GM19023 (cell line): Measurements from ENCODE around the gene C1QC.

Experiments used
- ATAC-seq: cut with Tn5 transposase; IDR thresholded peaks from one replicate; pipeline ENCODE4 v1.9.1; 2021; ENCODE audit warnings: mild to moderate bottlenecking, moderate library complexity; ENCODE audit not compliant: unreplicated experiment

The C1QC gene

DNA sequence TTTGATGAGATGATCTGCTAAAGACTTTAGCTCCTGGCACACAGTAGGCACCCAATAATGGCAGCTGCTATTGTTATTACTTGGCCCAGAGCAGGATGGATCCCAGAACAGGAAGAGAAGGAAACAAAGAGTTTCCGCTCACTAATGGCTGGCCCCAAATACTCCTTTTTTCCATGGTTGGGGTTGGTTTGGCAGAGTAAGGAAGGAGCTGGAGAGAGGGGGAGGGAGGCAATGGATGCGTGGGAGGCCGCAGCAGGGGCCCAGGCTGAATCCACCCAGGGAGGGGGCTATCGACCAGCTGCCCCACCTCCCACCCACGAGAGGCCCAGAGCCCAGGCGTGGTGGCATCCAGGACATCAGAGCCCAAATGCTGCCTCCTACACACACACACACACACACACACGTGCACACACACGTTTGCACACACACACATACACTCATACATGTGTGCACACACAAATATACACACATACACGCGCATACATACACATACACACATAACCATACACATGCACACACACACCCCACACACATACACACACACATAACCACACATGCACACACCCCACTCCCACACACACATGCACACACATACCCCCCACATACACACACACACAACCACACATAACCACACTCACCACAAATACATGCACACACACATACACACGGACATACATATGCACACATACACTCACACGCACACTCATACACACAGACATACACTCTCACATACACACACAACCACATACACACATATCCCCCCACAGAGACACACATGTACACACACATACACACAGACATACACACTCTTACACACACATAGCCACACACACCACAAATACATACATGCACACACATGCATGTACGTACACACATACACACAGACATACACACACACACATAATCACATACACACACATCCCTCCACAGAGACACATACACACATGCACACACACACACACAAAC is 34.8 kb downstream of the C1QC start:
- no peak for ATAC-seq

DNA sequence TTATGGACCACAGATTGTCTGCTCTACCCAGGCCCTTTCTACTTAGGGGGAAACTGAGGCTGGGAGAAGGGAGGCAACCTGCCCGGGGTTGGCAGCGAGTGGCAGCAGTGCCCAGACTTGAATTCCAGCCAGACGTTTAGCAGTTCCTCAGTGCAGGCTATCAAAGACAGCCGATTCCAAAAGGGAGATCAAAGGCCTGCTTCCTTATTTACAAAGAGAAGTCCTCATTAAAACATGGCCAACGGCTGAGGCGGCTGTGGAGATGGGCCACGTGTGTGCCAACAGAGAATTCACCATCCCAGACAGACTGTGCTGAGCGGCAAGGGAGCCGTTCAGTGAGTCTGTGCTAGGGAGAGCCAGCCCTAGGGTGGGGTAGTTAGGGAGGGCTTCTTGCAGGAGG is 37.3 kb downstream of the C1QC start:
- no peak for ATAC-seq

DNA sequence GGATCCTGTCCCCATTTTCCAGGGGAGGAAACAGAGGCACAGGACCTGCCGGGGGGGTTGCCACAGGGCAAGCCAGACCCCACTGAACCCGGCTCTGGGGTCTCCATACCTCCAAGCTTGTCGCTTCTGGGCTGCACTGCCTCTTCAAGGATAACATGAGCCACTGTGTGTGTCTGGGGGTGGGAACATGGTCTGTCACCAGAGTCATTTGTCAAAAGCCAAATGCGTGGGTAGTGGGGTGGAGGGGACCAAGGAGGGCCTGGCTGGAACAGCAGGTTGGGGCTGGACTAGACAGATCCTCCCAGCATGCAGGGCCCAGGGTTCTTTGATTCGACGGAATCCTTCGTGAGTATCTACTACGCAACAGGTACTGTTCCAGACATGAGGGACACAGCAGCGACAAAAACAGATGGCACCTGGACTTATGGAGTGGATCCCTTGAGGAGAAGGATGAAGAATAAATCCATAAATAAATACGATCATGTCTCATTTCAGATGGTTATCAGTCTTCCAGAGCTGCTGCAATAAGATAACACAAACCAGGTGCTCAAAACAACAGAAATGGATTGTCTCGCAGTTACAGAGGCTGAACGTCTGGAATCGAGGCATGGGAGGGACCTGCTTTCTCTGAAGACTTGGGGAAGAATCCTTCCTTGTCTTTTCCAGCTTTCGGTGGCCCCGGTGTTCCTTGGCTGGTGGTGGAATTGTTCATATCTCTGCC is 38.3 kb downstream of the C1QC start:
- ATAC-seq: no peak

DNA sequence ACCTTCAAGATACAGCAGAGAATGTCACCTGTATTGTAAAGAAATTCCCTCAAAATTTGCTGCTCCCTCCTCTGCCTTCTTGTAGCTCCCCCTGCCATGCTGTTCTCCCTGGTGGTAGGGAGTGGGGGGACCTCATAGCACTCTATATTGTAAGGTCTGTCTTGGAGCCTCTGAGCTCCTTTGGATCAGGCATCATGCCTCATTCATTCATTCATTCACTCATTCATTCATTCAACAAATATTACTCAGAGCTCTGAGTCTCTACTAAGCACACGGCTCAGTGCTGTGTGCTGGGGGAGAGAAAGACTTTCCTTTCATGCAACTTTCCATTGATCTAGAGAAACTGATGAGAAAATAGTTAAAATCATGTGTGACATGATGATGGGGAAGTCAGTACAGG is 40.1 kb downstream of the C1QC start:
- no peak for ATAC-seq

DNA sequence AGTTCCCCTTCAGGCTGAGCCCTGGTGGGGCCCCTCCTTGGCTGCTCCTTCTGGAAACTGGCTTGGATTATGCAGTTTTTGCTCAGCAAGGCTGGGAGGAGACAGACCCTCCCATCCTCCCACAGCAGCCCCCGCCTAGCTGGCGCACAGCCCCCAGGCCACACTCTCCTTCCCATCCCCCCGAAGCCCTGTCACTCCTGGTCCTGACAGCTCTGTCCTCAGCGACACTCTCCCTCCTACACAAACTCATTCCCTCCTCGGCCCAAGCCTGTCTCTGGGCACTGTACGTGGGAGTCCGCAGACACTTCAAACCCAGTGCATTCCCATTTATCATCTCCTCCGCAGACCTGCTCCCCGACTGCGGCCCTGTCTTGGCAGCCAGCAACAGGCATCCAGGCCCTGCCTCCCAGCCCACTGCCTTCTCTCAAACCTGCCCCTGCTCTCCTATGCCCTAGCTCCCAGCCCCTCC is 42.2 kb downstream of the C1QC start:
- no peak for ATAC-seq

DNA sequence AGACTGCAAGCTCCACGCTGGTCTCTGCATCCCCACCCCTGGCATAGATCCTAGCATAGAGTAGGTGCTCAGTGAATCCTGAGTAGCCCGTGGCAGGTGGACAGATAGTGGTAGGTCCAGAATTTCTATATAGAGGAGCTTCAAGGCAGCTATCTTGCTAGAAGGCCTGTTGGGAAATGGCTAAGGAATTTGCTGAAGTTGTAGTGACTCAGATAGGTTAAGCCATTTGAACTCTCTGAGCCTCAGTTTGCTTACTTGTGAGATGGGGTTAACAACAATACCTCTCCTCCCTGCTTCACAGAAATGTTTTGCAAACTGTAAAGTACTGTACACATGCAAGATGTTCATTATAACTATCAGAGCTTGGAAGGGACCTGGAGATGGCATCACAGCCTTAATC is 43.8 kb downstream of the C1QC start:
- no peak for ATAC-seq

DNA sequence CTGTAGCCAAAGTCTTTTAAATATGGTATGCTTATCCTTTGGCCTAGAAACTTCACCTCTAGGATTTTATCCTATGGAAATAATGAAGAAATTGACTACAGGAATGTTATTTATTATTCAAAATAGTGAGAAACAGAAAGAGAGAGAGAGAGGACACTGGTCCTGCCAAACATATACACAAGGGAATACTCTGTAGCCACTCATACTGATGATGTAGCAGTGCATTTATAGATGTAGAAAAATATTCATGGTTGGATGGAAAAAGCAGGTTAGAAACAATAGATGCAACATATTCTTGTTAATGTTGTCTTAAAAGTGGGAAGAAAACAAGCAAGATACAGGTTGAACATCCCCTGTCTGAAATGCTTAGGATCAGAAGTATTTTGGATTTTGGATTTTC is 45.0 kb downstream of the C1QC start:
- ATAC-seq: no peak

DNA sequence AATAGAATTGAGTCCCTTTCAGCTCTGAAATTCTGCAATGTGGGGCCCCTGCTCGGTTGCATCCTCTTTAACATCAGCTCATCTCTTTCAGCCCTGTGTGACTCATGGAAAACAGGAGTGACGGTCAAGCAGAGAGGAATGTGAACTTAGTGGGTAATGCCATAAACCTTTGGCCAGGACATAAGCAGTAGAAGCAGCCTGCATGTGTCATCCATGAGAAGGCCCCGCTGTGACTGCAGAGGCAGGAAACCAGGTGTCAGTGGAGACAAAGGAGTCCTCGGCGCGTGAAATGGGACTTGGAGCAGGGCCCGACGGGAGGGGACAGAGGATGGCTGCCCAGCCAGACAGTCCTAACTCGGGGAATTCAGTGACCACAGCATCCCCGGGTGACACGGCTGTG is 46.1 kb downstream of the C1QC start:
- ATAC-seq: no peak

DNA sequence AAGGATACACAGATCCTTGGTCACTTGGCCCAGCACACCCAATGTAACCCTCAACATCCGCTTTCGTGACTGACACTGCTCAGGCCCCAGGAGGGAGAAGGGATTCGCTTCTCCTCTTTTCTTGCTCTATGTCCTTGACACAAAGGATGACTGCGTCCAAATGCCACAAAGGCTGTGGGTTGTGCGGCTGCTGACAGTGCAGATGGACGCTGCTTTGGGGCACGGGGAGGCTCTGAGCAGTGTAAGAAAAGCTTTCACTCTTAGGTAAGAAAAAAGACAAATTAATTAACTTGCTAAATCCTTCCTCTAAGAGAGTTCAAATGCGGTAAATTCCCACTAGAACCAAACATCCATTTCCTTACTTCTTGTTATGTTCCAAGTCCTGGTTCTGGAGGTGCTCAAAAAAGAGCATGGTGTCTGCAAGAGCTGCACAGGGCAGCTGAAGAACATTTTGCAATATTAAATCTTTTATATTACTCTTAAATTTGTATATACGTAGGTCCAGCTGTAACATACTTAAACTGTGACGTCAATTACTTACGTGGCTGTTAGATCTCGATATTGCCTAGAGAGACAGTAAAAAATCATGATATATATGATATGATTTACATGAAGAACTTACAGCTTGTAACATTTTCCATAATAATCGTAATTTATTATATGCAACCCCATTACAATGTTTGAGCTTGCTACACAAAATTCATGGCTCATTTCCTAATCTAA is 47.8 kb downstream of the C1QC start:
- ATAC-seq: no peak

DNA sequence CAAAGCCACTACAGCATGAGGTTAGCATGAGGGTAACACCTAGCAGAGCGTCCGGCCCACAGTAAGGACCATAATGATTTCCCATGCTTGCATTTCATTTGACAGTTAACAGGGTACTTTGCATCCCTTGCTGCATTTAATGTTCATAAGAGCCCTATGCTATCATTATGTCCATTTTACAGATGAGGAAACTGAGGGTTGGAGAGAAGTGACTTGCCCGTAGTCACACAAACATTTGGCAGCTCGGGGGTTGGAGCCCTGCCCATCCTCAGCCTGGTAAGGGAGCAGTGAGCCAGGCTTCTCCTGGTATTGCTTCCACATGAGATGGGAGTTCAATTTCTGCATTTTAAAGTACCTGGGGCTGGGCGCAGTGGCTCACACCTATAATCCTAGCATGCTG is 50.7 kb downstream of the C1QC start:
- ATAC-seq: no peak

DNA sequence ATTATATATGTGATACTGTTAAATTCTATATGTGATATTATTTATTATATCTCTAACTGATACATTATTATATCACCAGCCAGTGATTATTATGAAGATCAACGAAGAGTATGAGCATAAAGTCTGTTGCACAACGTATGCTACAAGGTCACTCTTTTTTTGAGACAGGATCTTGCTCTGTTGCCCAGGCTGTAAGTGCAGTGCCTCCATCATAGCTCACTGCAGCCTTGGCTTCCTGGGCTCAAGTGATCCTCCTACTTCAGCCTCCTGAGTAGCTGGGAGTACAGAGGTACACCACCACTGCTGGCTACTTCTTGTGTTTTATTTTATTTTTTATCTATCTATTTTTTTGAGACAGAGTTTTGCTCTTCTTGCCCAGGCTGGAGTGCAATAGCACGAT is 53.2 kb downstream of the C1QC start:
- ATAC-seq: no peak
